ENCODE data around the gene FOXC2.

- TF ChIP-seq CTCF (IDR thresholded peaks at IDR 0.05) (no peak), POLR2AphosphoS5 (IDR thresholded peaks at IDR 0.05; ENCODE audit: low read depth, low read length) (peak; percentile 83), SIN3A (IDR thresholded peaks at IDR 0.05; ENCODE audit: borderline replicate concordance, insufficient read depth, low read depth, low read length) (no peak), REST (IDR thresholded peaks at IDR 0.05; ENCODE audit: insufficient read depth in 1 of 2, low read depth in 2 of 2, low read length in 1 of 2) (no peak), TCF7L2 (IDR thresholded peaks at IDR 0.05; ENCODE audit: low read depth, low read length) (no peak)
Measured at GRCh38 chr16:86554917-86555703, 11.5 kb upstream of the FOXC2 start, which contains the start of gene MTHFSD.

Measured in Panc1 (cell line).